ENCODE data around the gene EXOC6B. TPM values are rescaled to one million over a fixed set of nuclear protein-coding genes. Genes with fewer than 3 reads are reported as not detected.

EXOC6B gene
- total RNA-seq, 1 donor = 9.0 TPM

- Histone ChIP-seq H3K4me1 (ENCODE audit: insufficient read depth, low read length) (no peaks in the 10 kb centered on the region), H3K27me3 (ENCODE audit: insufficient read depth, low read length) (no peaks in the 10 kb centered on the region), H3K4me3 (ENCODE audit: low read length) (no peak overlapping the region), H3K9me3 (ENCODE audit: low read depth, low read length) (no peaks in the 10 kb centered on the region)
These were observed 627.1 kb downstream of the EXOC6B start for GRCh38 chr2:72198532-72199241.

DNA sequence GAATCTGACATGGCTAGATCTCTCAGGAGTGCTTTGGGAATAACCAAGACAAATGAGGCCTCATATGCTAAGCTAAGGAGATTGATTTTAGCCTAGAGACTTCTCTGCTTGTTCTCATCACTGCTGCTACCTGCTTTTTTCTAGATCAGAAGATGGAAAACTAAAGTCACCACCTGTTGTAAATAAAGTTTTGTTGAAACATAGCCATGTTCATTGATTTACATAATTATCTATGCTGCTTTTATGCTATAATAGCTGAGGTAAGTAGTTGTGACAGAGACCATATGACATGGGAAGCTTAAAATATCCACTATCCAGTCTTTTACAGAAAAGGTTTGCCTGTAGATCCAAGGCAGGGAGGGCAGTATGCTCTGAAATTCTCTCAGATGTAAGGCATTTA lies 632.1 kb downstream of the EXOC6B start:
- H3K4me1 ChIP-seq (ENCODE audit: insufficient read depth, low read length) = no peaks in the 10 kb centered on the region
- H3K9me3 ChIP-seq (ENCODE audit: low read depth, low read length) = no peaks in the 10 kb centered on the region
- H3K27me3 ChIP-seq (ENCODE audit: insufficient read depth, low read length) = no peaks in the 10 kb centered on the region
- no peak overlapping the region for H3K4me3 ChIP-seq (ENCODE audit: low read length)

GRCh38 chr2:72191441-72191840 lies 634.4 kb downstream of the EXOC6B start:
- no peak overlapping the region for H3K4me3 ChIP-seq (ENCODE audit: low read length)
- no peaks in the 10 kb centered on the region for H3K4me1 ChIP-seq (ENCODE audit: insufficient read depth, low read length)
- no peaks in the 10 kb centered on the region for H3K9me3 ChIP-seq (ENCODE audit: low read depth, low read length)
- no peaks in the 10 kb centered on the region for H3K27me3 ChIP-seq (ENCODE audit: insufficient read depth, low read length)

GRCh38 chr2:72185206-72185605 lies 640.6 kb downstream of the EXOC6B start:
- Histone ChIP-seq H3K9me3 (ENCODE audit: low read depth, low read length) (no peaks in the 10 kb centered on the region), H3K4me3 (ENCODE audit: low read length) (no peak overlapping the region), H3K27me3 (ENCODE audit: insufficient read depth, low read length) (no peaks in the 10 kb centered on the region)

GRCh38 chr2:72183466-72183865 lies 642.4 kb downstream of the EXOC6B start:
- Histone ChIP-seq H3K9me3 (ENCODE audit: low read depth, low read length) (no peaks in the 10 kb centered on the region), H3K4me3 (ENCODE audit: low read length) (no peak overlapping the region), H3K4me1 (ENCODE audit: insufficient read depth, low read length) (no peaks in the 10 kb centered on the region), H3K27me3 (ENCODE audit: insufficient read depth, low read length) (no peaks in the 10 kb centered on the region)

More at GRCh38 chr2:72185206-72185605, 640.6 kb downstream of the EXOC6B start:
- no peaks in the 10 kb centered on the region for H3K4me1 ChIP-seq (ENCODE audit: insufficient read depth, low read length)

GRCh38 chr2:72183016-72183415 lies 642.8 kb downstream of the EXOC6B start:
- Histone ChIP-seq H3K27me3 (ENCODE audit: insufficient read depth, low read length) (no peaks in the 10 kb centered on the region), H3K4me3 (ENCODE audit: low read length) (no peak overlapping the region), H3K9me3 (ENCODE audit: low read depth, low read length) (no peaks in the 10 kb centered on the region), H3K4me1 (ENCODE audit: insufficient read depth, low read length) (no peaks in the 10 kb centered on the region)

GRCh38 chr2:72182547-72182946 lies 643.3 kb downstream of the EXOC6B start:
- Histone ChIP-seq H3K4me1 (ENCODE audit: insufficient read depth, low read length) (no peaks in the 10 kb centered on the region), H3K9me3 (ENCODE audit: low read depth, low read length) (no peaks in the 10 kb centered on the region), H3K4me3 (ENCODE audit: low read length) (no peak overlapping the region), H3K27me3 (ENCODE audit: insufficient read depth, low read length) (no peaks in the 10 kb centered on the region)

DNA sequence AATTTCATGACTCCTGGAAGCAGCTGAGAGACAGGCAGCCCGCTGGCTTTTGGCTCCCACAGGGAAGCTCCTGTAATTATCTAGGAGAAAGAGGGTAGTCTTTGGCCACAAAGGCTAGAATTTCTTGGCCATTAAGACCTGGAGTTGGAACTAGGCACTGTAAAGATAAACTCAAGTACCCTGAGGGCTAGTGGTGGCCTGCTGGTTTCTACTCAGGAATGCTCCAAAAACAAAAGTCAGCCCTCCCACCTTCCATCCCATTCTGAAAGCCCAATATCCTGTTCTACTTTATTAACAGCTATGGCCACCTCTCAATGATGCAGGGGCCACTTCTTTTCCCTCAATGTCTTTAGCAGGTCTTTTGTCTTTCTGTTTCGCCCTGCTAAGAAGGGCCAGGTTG lies 644.2 kb downstream of the EXOC6B start:
- no peaks in the 10 kb centered on the region for H3K27me3 ChIP-seq (ENCODE audit: insufficient read depth, low read length)
- H3K9me3 ChIP-seq (ENCODE audit: low read depth, low read length) = no peaks in the 10 kb centered on the region
- H3K4me3 ChIP-seq (ENCODE audit: low read length) = no peak overlapping the region
- H3K4me1 ChIP-seq (ENCODE audit: insufficient read depth, low read length) = no peaks in the 10 kb centered on the region

- no peaks in the 10 kb centered on the region for H3K9me3 ChIP-seq (ENCODE audit: low read depth, low read length)
- no peak overlapping the region for H3K4me3 ChIP-seq (ENCODE audit: low read length)
- no peaks in the 10 kb centered on the region for H3K27me3 ChIP-seq (ENCODE audit: insufficient read depth, low read length)
- no peaks in the 10 kb centered on the region for H3K4me1 ChIP-seq (ENCODE audit: insufficient read depth, low read length)
These were observed 645.5 kb downstream of the EXOC6B start for GRCh38 chr2:72180351-72180750.

- H3K9me3 ChIP-seq (ENCODE audit: low read depth, low read length) = no peaks in the 10 kb centered on the region
These were observed 647.3 kb downstream of the EXOC6B start for GRCh38 chr2:72178551-72178950.

DNA sequence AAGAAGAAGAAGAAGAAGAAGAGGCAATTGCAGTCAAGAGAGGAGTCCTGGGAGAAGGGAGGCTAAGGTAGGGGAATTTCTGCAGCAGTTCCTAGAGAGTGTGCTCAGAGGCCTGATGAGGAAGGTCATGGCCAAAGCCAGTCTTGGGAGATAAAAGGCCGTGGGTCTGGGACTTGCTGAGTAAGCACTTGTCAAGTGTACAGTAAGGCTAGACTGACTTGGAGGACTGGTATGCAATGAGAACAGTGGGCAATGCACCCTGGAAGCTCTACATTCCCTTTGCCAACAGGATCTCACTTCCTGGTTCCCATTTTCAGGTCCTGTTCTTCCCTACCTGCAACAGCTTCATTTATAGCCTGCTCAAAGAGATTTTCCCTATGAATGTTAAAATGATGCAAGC lies 649.6 kb downstream of the EXOC6B start:
- no peaks in the 10 kb centered on the region for H3K4me1 ChIP-seq (ENCODE audit: insufficient read depth, low read length)
- H3K27me3 ChIP-seq (ENCODE audit: insufficient read depth, low read length) = no peaks in the 10 kb centered on the region
- no peaks in the 10 kb centered on the region for H3K9me3 ChIP-seq (ENCODE audit: low read depth, low read length)
- no peak overlapping the region for H3K4me3 ChIP-seq (ENCODE audit: low read length)

More at GRCh38 chr2:72178551-72178950, 647.3 kb downstream of the EXOC6B start:
- Histone ChIP-seq H3K4me1 (ENCODE audit: insufficient read depth, low read length) (no peaks in the 10 kb centered on the region), H3K27me3 (ENCODE audit: insufficient read depth, low read length) (no peaks in the 10 kb centered on the region), H3K4me3 (ENCODE audit: low read length) (no peak overlapping the region)

DNA sequence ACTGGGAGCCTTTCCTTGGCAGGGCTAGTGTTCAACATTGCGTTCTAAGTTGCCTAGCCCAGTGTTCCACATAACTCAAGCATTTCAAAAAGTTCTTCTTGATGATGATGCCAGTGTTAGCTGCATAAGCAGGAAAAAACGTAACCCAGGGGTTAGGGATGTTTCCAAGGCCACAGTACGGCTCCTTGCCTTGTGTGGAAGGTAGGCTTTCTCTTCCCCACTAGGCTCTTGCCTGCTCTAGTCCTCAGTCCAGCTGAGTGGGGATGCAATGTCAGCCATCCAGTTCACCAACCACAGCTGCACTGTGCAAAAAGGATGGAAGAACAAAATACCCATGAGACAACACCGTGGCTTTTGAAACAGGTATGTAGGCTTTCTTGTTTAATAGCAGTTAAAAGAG lies 650.2 kb downstream of the EXOC6B start:
- Histone ChIP-seq H3K27me3 (ENCODE audit: insufficient read depth, low read length) (no peaks in the 10 kb centered on the region), H3K9me3 (ENCODE audit: low read depth, low read length) (no peaks in the 10 kb centered on the region), H3K4me3 (ENCODE audit: low read length) (no peak overlapping the region), H3K4me1 (ENCODE audit: insufficient read depth, low read length) (no peaks in the 10 kb centered on the region)

DNA sequence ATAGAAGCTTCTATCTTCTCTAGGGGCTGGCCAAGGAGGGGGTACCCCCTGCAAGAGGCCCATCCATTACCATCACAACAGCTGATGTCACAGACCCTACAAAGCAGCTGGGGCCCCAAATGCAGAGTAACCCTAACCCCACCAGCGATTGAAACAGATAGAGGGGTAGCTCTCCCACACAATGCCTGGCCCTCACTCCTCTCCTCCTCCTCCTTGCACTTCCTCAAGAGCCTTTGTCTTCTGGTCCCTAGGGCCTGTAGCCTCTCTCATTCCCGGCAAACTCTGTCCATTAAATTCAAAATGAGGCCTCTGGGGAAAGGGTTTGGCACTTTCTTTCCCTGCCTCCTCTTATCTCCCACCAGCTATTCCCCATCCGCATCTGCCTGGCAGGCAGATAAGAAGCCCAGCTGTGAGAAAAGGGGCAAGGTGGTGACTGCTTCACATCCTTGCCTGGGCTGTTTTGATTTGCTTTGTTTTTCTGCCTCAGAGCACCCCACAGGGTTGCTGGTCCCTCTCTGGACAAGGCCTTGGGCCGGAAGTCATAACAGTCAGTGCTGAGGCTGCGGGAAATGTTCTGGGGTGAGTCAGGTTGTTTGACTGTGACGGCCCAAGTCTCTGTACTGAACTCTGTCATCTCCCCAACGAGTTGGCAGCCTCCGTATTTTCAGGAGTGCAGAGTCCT lies 652.1 kb downstream of the EXOC6B start:
- no peaks in the 10 kb centered on the region for H3K27me3 ChIP-seq (ENCODE audit: insufficient read depth, low read length)
- H3K4me1 ChIP-seq (ENCODE audit: insufficient read depth, low read length) = no peaks in the 10 kb centered on the region
- H3K4me3 ChIP-seq (ENCODE audit: low read length) = no peak overlapping the region
- H3K9me3 ChIP-seq (ENCODE audit: low read depth, low read length) = no peaks in the 10 kb centered on the region

DNA sequence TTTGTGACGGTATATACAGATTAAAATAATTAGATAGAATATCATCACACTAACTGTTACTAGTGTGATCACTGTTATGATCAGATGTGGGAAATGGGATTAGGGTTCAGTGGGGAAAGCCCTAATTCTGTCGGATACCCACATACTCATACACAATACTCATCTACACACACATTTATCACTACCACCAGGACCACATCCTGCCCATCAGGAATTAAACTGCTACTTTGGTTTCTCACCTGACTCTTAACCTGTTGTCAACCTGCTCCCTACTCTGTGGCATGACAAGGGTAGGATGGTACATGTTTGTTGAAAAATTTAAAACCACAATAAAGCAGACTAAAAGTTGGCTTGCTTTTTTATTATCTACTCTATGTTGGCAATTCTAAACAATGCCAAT lies 653.4 kb downstream of the EXOC6B start:
- Histone ChIP-seq H3K4me3 (ENCODE audit: low read length) (no peak overlapping the region), H3K4me1 (ENCODE audit: insufficient read depth, low read length) (no peaks in the 10 kb centered on the region), H3K9me3 (ENCODE audit: low read depth, low read length) (no peaks in the 10 kb centered on the region), H3K27me3 (ENCODE audit: insufficient read depth, low read length) (no peaks in the 10 kb centered on the region)

DNA sequence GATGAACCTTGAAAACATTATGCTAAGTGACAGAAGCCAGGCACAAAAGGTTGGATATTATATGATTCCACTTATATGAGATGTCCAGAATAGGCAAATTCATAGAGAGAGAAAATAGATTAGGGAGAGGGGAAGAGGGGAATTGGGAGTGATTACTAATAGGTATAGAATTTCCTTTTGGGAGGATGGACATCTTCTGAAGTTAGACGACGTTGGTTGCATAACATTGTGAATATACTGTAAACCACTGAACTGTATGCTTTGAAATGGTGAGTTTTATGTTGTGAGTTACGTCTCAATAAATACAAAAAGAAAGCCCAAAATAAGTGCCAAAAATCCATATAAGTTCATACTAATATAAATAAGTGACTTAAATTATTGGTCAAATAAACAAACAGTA lies 659.6 kb downstream of the EXOC6B start:
- H3K4me1 ChIP-seq (ENCODE audit: insufficient read depth, low read length) = no peaks in the 10 kb centered on the region
- peaks cover 7% of the 10 kb centered on the region for H3K27me3 ChIP-seq (ENCODE audit: insufficient read depth, low read length)
- no peaks in the 10 kb centered on the region for H3K9me3 ChIP-seq (ENCODE audit: low read depth, low read length)
- no peak overlapping the region for H3K4me3 ChIP-seq (ENCODE audit: low read length)

- Histone ChIP-seq H3K4me1 (ENCODE audit: insufficient read depth, low read length) (no peaks in the 10 kb centered on the region), H3K9me3 (ENCODE audit: low read depth, low read length) (no peaks in the 10 kb centered on the region), H3K27me3 (ENCODE audit: insufficient read depth, low read length) (peaks cover 7% of the 10 kb centered on the region), H3K4me3 (ENCODE audit: low read length) (no peak overlapping the region)
These were observed 660.0 kb downstream of the EXOC6B start for GRCh38 chr2:72165792-72166191.

All from mononuclear cell (primary cell).